GM12878 (cell line): ENCODE measurements around the gene DCTN4. TPM values are rescaled to one million over a fixed set of nuclear protein-coding genes. Genes with fewer than 3 reads are reported as not detected.
A peak's percentile ranks its signal among the peaks of the same experiment; 100 is the strongest.

Experiments
- ATAC-seq: fragments of 200-7000 bp; cut with Tn5 transposase; 3 replicates; pipeline ENCODE4 v1.9.1; 2020; ENCODE audit warnings: mild to moderate bottlenecking, moderate library complexity
- BruUV-seq: library from RNA; stranded (reverse); fragments of 400-500 nt; replicated peaks from 2 replicates; lab custom pipeline; 2021; lab: Mats Ljungman, UMichigan
- CTCF ChIA-PET: fragments of 300-600 bp; sonication (Branson Sonifier 250); formaldehyde crosslinking; extraction: SDS; loops from one replicate; lab custom pipeline; 2021; ENCODE audit warnings: inconsistent platforms; lab: Yijun Ruan, JAX
- POLR2A ChIA-PET: fragments of 350-600 bp; formaldehyde crosslinking; extraction: SDS; loops from one replicate; lab custom pipeline; 2021; ENCODE audit warnings: inconsistent platforms; lab: Charles Lee
- RAD21 ChIA-PET: fragments of 300-600 bp; sonication (Branson Sonifier 250); formaldehyde crosslinking; loops from one replicate; lab custom pipeline; 2023; ENCODE audit warnings: antibody characterized with exemption; ENCODE audit not compliant: unreplicated experiment; lab: Charles Lee
- SMC1A ChIA-PET: fragments of 300-600 bp; sonication (Branson Sonifier 250); formaldehyde crosslinking; loops from one replicate; lab custom pipeline; 2023; ENCODE audit not compliant: unreplicated experiment, uncharacterized antibody; lab: Charles Lee
- DNase-seq: peaks from one replicate; pipeline ENCODE4 v3.0.0-alpha.2; 2011; ENCODE audit warnings: low read depth, low spot score
- FAIRE-seq: peaks from 3 replicates; lab custom pipeline; 2011; peaks lifted over from hg19 to GRCh38; lab: Jason Lieb, UNC
- H2AFZ ChIP-seq: 2 replicates; pipeline ENCODE4 v1.6.0; 2011; ENCODE audit warnings: low read depth, low read length, control low read depth; ENCODE audit not compliant: control insufficient read depth
- H3K27ac ChIP-seq: 2 replicates; pipeline ENCODE4 v1.5.1; 2011; ENCODE audit warnings: control low read depth; ENCODE audit not compliant: control insufficient read depth, insufficient read depth
- H3K27me3 ChIP-seq, 2 experiments: replicated peaks in 1 of 2; 2 replicates each; pipeline versions ENCODE4 v1.6.0 to v1.6.1; 2011; ENCODE audit warnings: low read length in 1 of 2; ENCODE audit not compliant: control insufficient read depth in 2 of 2, insufficient read depth in 2 of 2
- H3K36me3 ChIP-seq, 2 experiments: 2 replicates each; pipeline ENCODE4 v1.5.1; 2011; ENCODE audit warnings: low read length in 1 of 2; ENCODE audit not compliant: control insufficient read depth in 2 of 2, insufficient read depth in 2 of 2
- H3K4me1 ChIP-seq: 2 replicates; pipeline ENCODE4 v1.6.1; 2011; ENCODE audit warnings: mild to moderate bottlenecking, low read length, moderate library complexity, mixed read lengths; ENCODE audit not compliant: control insufficient read depth, insufficient read depth
- H3K4me2 ChIP-seq: 2 replicates; pipeline ENCODE4 v1.6.0; 2011; ENCODE audit warnings: control low read depth; ENCODE audit not compliant: control insufficient read depth, insufficient read depth
- H3K4me3 ChIP-seq: fragments of 200-600 bp; sonication (generic); 2 replicates; pipeline ENCODE4 v1.5.1; 2016
- H3K79me2 ChIP-seq: 2 replicates; pipeline ENCODE4 v1.6.0; 2011; ENCODE audit warnings: low read length; ENCODE audit not compliant: control insufficient read depth, insufficient read depth
- H3K9ac ChIP-seq: 2 replicates; pipeline ENCODE4 v1.8.0; 2011; ENCODE audit warnings: low read length, control low read depth, mixed read lengths; ENCODE audit not compliant: control insufficient read depth, insufficient read depth
- H3K9me3 ChIP-seq: replicated peaks from 3 replicates; pipeline ENCODE4 v1.5.1; 2011; ENCODE audit warnings: mild to moderate bottlenecking, low read length; ENCODE audit not compliant: control insufficient read depth, insufficient read depth
- H4K20me1 ChIP-seq: 2 replicates; pipeline ENCODE4 v1.6.0; 2011; ENCODE audit not compliant: control insufficient read depth, insufficient read depth
- ATF7 ChIP-seq: fragments of 450-650 bp; IDR thresholded peaks from 2 replicates; pipeline ENCODE4 v1.6.1; 2016; ENCODE audit warnings: low read depth, mild to moderate bottlenecking
- HDAC6 ChIP-seq: fragments of 200-600 bp; sonication (generic); IDR thresholded peaks from one replicate; pipeline ENCODE4 v1.8.0; 2017; ENCODE audit warnings: antibody characterized with exemption; ENCODE audit not compliant: unreplicated experiment
- MEF2B ChIP-seq: fragments of 450-650 bp; IDR thresholded peaks from 2 replicates; pipeline ENCODE4 v1.6.1; 2018; ENCODE audit warnings: mild to moderate bottlenecking, moderate library complexity; ENCODE audit not compliant: partially characterized antibody, poor library complexity, severe bottlenecking
- PAX8 ChIP-seq: fragments of 450-650 bp; IDR thresholded peaks from 2 replicates; pipeline ENCODE4 v1.6.1; 2017; ENCODE audit warnings: mild to moderate bottlenecking, moderate library complexity
- POLR2A ChIP-seq: IDR thresholded peaks from 2 replicates; pipeline ENCODE4 v1.6.1; 2011; ENCODE audit warnings: low read depth, mild to moderate bottlenecking, low read length
- POU2F2 ChIP-seq: IDR thresholded peaks from 3 replicates; pipeline ENCODE4 v1.6.1; 2011; ENCODE audit warnings: low read depth, mild to moderate bottlenecking, low read length, borderline replicate concordance
- RCOR1 ChIP-seq: conservative IDR thresholded peaks from 2 replicates; pipeline ENCODE4 v1.6.1; 2012; ENCODE audit warnings: low read depth, low read length, improper control_type of control experiment
- SPI1 ChIP-seq: IDR thresholded peaks from 2 replicates; pipeline ENCODE4 v1.6.1; 2011; ENCODE audit warnings: low read depth, mild to moderate bottlenecking, low read length, moderate library complexity, borderline replicate concordance; ENCODE audit not compliant: insufficient read depth
- TCF12 ChIP-seq: IDR thresholded peaks from 2 replicates; pipeline ENCODE4 v1.6.1; 2011; ENCODE audit warnings: low read depth, mild to moderate bottlenecking, low read length
- TCF3 ChIP-seq: IDR thresholded peaks from 2 replicates; pipeline ENCODE4 v1.6.1; 2012; ENCODE audit warnings: low read depth, mild to moderate bottlenecking, low read length, borderline replicate concordance; ENCODE audit not compliant: insufficient read depth
- WGBS: methylation state at CpG from one replicate; pipeline ENCODE4 v1.1.6; 2016; ENCODE audit warnings: low lambda C conversion rate; ENCODE audit not compliant: insufficient replicate concordance, insufficient coverage; ENCODE audit errors: missing lambda C conversion rate; 5-methylcytosine and 5-hydroxymethylcytosine counted together
- in situ Hi-C: fragments of 300-500 bp; cut with MboI; formaldehyde crosslinking; loops from 9 replicates; pipeline ENCODE4 v1.14.3; 2018; ENCODE audit warnings: mixed read lengths
- intact Hi-C: fragments of 100-400 bp; cut with micrococcal nuclease; formaldehyde crosslinking; loops from one replicate; pipeline ENCODE4 v1.14.2; 2022; ENCODE audit not compliant: unreplicated experiment
- polyA plus RNA-seq, 11 experiments: library from polyadenylated mRNA; depleted of rRNA in 4 of 11; unstranded in 6 of 11; stranded (reverse) in 5 of 11; fragments of >200 nt; fragmentation: Nextera tagmentation in 4 of 11; fragmentation: Illumina TruSeq in 1 of 11; extraction: Ambion mirVana in 4 of 11; extraction: Trizol in 1 of 11; gene quantifications; 1 replicate in 1 of 11; 2 replicates in 10 of 11; pipeline versions ENCODE4 v1.2.1 to v1.2.3, GENCODE V29; 2011 to 2016; ENCODE audit warnings: inconsistent platforms in 2 of 11, missing spikeins in 2 of 11, low read depth in 1 of 11
- total RNA-seq, 4 experiments: library from RNA; depleted of rRNA in 3 of 4; stranded (reverse); fragments of >200 nt in 3 of 4; fragmentation: Illumina TruSeq in 1 of 4; extraction: Trizol in 1 of 4; gene quantifications; 2 replicates each; pipeline versions ENCODE4 v1.2.1 to v1.2.3, GENCODE V29; 2013 to 2021
- TF ChIP-seq, protein P1 (sequence below): IDR thresholded peaks from 2 replicates; pipeline ENCODE4 v1.6.1; 2012; ENCODE audit warnings: low read depth, low read length, improper control_type of control experiment
- TF ChIP-seq, protein P2 (sequence below): IDR thresholded peaks from 2 replicates; pipeline ENCODE4 v1.6.1; 2011; ENCODE audit warnings: borderline replicate concordance, low read depth, mild to moderate bottlenecking, moderate library complexity, low read length; ENCODE audit not compliant: insufficient read depth, poor library complexity, severe bottlenecking

DCTN4 gene
- total and polyA plus RNA-seq, 10 of the 15 experiments (the other 5 are each of a cell fraction or from before 2014, with no cell fraction given): 7.6 to 27.8 (median 18.0) TPM

DNA sequence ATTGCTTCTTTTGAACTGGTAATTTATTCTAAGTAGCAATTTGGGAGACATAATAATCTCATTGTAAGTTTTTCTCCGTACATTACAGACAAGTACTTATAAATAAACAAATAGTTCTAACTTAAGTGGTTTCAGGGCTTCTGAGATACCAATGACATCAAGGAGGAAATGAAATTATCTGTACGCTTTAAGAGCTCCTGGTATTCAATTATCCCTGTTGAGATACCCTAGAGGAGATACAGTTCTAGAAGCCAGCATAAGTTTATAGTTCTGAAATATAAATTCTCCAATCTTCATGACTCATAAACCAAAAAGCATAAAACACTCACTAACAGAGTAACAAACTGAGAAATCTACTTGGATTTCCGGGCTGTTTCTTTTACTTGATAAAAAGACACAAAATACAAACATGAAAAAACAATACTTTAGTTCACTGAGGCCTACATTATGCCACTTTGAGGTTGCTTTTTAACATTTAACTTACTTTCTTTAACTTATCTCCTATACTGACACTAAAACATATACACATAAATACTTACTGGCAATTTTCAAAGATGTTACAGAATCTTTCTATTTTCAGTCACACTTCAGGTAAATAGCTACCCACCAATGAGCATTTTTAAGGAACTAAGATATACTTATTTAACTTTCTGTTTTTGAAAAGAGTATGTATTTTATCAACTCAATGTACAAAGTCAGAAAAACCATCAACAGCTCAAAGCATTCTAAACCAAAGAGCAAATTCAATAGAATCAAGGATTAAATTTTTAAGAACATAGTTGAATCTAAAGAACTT is 7.5 kb downstream of the DCTN4 start:
- Histone ChIP-seq H3K9me3 (peaks cover 3% of the 10 kb centered on the region), H3K36me3 (peaks cover 4 to 13% of the 10 kb centered on the region in 2 experiments; a peak in 3 of 4 replicates), H3K9ac (no peak overlapping the region), H3K4me1 (no peaks in the 10 kb centered on the region; the same call in 1 of the 2 replicates), H4K20me1 (no peaks in the 10 kb centered on the region), H2AFZ (no peak overlapping the region), H3K79me2 (peaks cover 29% of the 10 kb centered on the region), H3K27ac (peak overlapping the region; percentile 22; the same call in 1 of the 2 replicates), H3K27me3 (no peaks in the 10 kb centered on the region), H3K4me3 (peak overlapping the region; percentile 17), H3K4me2 (peak overlapping the region; percentile 34; the same call in 1 of the 2 replicates)
- RAD21 ChIA-PET: interaction anchor here (0.9 to 1.1 kb wide), 3 partner anchors 14 to 16 kb away, joined by 3 to 5 read pairs (median 3); no protein-coding TSS in a partner anchor
- BruUV-seq: no TSS peak
- DNase-seq: no peak
- peak; percentile 14; the same call in 1 of the 2 replicates for TF ChIP-seq ATF7
- TF ChIP-seq TCF3: no peak
- in situ Hi-C loops (no loop called here), intact Hi-C loops (no loop called here)
- CTCF ChIA-PET: interaction anchor here (0.9 to 3.0 kb wide), 6 partner anchors 10 to 51 kb away, joined by 3 to 20 read pairs (median 4); partner anchors contain the start of gene RBM22
- 3% methylated on average over 3 of the region's 3 CpGs for WGBS
- POLR2A ChIA-PET: interaction anchor here (0.5 to 1.3 kb wide), 4 partner anchors 10 to 266 kb away, joined by 3 to 5 read pairs (median 4); partner anchors contain the start of gene RBM22
- peak; percentile 78 for ATAC-seq
- SMC1A ChIA-PET: interaction anchor here (0.8 to 2.6 kb wide), 10 partner anchors 10 to 189 kb away, joined by 3 to 25 read pairs (median 5); partner anchors contain the start of genes IRGM and SMIM3
- no peak for FAIRE-seq

DNA sequence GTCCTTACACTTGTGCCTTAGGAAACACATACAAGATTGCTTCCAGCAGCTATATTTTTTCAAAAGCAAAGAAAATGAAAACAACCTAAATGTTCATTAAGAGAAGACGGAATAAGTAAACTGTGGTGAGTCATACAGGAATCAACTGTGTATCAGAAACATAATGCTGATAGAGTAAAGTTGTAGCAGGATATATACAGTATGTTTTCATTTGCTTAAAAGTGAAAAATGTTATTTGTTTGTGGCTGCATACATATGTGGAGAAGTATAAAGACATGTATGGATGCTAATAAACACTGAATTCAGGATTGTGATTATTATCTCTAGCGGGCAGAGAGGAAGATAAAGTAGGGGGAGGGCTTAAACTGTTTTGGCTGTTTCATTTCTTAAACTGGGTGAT is 8.3 kb downstream of the DCTN4 start:
- Histone ChIP-seq H3K27me3 (no peaks in the 10 kb centered on the region), H3K27ac (no peak overlapping the region), H4K20me1 (no peaks in the 10 kb centered on the region), H3K4me3 (no peak overlapping the region), H3K9ac (no peak overlapping the region), H3K79me2 (peaks cover 25% of the 10 kb centered on the region), H2AFZ (no peak overlapping the region), H3K36me3 (peaks cover 4 to 9% of the 10 kb centered on the region in 2 experiments; a peak in 3 of 4 replicates), H3K4me1 (no peaks in the 10 kb centered on the region; the same call in 1 of the 2 replicates), H3K9me3 (peaks cover 3% of the 10 kb centered on the region), H3K4me2 (peak overlapping the region; percentile 21; the same call in 1 of the 2 replicates)
- peak; percentile 60 for ATAC-seq
- BruUV-seq: no TSS peak
- SMC1A ChIA-PET: interaction anchor here (0.7 to 2.6 kb wide), 7 partner anchors 9 to 190 kb away, joined by 3 to 25 read pairs (median 5); partner anchors contain the start of genes DCTN4 and IRGM
- DNase-seq: no peak
- FAIRE-seq: no peak
- RAD21 ChIA-PET: interaction anchor here (0.7 kb wide), 1 partner anchor 842 kb away, joined by 3 read pairs; no protein-coding TSS in a partner anchor
- CTCF ChIA-PET: interaction anchor here (0.8 to 3.0 kb wide), 5 partner anchors 9 to 50 kb away, joined by 4 to 20 read pairs (median 5); partner anchors contain the start of gene RBM22
- 98% methylated on average over 2 of the region's 2 CpGs for WGBS
- POLR2A ChIA-PET: interaction anchor here (0.7 to 1.0 kb wide), 4 partner anchors 9 to 341 kb away, joined by 3 to 7 read pairs (median 4); partner anchors contain the start of gene DCTN4
- intact Hi-C loops (no loop called here), in situ Hi-C loops (no loop called here)
- TF ChIP-seq RCOR1 (no peak), POLR2A (no peak), HDAC6 (no peak), MEF2B (no peak), TCF12 (no peak), POU2F2 (no peak), SPI1 (no peak), PAX8 (no peak)
- TF ChIP-seq, protein P1, sequence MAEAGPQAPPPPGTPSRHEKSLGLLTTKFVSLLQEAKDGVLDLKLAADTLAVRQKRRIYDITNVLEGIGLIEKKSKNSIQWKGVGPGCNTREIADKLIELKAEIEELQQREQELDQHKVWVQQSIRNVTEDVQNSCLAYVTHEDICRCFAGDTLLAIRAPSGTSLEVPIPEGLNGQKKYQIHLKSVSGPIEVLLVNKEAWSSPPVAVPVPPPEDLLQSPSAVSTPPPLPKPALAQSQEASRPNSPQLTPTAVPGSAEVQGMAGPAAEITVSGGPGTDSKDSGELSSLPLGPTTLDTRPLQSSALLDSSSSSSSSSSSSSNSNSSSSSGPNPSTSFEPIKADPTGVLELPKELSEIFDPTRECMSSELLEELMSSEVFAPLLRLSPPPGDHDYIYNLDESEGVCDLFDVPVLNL: no peak
- TF ChIP-seq, protein P2, sequence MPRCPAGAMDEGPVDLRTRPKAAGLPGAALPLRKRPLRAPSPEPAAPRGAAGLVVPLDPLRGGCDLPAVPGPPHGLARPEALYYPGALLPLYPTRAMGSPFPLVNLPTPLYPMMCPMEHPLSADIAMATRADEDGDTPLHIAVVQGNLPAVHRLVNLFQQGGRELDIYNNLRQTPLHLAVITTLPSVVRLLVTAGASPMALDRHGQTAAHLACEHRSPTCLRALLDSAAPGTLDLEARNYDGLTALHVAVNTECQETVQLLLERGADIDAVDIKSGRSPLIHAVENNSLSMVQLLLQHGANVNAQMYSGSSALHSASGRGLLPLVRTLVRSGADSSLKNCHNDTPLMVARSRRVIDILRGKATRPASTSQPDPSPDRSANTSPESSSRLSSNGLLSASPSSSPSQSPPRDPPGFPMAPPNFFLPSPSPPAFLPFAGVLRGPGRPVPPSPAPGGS: no peak
